NOMO-1 treated with DMSO at 0.1 percent for 48 hours (cell line): ENCODE measurements around the gene VGLL4.
"Not testable (repeated sequence)": the region's sequence is repeated elsewhere in the genome, so short reads cannot be mapped to it uniquely, and the experiment has no call there.

ENCODE experiments used
- DNase-seq: peaks from one replicate; lab custom pipeline; 2025; ENCODE audit not compliant: unreplicated experiment; lab: John Stamatoyannopoulos, UW

Gene VGLL4, protein sequence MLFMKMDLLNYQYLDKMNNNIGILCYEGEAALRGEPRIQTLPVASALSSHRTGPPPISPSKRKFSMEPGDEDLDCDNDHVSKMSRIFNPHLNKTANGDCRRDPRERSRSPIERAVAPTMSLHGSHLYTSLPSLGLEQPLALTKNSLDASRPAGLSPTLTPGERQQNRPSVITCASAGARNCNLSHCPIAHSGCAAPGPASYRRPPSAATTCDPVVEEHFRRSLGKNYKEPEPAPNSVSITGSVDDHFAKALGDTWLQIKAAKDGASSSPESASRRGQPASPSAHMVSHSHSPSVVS

GRCh38 chr3:11643605-11644087 is at the start of gene VGLL4:
VGLL4 (minus strand) TSS chr3:11643915; CDS start chr3:11643518, 397 bp downstream.
- peak; percentile 75 for DNase-seq

GRCh38 chr3:11692532-11692813 is 48.8 kb upstream of the VGLL4 start:
- no peak for DNase-seq

DNA sequence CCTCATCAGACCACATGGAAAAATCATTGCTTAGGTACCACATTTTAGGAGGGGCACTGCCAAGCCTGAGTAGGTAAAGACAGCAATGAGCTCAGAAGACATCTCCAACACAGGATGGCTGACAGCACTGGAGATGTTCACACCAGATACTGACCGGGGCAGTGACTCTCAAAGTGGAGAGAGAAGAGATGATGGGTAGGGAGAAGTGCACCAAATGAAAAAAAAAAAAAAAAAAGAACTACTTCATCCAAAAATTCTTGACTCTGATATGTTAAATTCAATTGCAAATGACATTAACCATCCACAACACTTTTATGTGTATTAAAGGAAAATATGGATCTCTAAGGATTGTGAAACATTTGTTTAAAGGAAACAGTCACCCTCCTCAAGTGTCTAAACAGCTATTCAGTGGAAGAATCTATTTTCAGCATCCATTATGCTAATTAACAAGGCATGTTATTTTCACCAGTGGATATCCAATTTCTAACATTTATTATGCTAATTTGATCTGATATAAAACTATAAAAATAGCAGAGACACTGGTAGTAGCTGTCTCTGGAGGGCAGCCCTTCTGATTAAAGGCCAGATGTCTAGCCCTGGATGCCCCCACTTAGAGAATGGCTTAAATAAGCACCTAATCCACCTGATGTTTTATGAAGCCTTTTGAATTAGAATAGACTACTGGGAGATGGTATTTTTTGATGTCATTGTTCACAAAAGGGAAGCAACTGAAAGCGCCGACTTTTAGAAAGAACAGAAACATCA is 48.2 kb upstream of the VGLL4 start:
- no peak for DNase-seq

- no peak for DNase-seq
Measured at GRCh38 chr3:11690863-11691766, 47.4 kb upstream of the VGLL4 start.

DNA sequence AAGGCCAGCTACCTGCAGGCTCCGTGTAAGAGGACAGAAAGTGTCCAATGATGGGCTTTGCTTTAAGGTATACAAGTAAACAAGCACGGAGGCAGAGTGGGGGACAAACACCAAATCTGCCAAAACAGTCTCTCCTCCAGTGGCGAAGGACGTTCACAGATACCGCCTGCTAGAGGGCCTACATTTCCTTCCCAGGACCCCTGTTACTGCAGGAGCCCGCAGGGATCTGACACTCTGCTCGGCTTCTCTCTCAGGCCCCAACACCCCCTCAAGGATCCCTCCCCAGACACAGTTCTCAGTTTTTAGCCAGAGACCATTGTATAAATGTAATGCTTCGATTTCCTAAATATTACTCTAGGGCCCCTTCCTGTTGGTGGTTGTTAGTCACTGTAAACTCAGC is 46.0 kb upstream of the VGLL4 start:
- no peak for DNase-seq

DNA sequence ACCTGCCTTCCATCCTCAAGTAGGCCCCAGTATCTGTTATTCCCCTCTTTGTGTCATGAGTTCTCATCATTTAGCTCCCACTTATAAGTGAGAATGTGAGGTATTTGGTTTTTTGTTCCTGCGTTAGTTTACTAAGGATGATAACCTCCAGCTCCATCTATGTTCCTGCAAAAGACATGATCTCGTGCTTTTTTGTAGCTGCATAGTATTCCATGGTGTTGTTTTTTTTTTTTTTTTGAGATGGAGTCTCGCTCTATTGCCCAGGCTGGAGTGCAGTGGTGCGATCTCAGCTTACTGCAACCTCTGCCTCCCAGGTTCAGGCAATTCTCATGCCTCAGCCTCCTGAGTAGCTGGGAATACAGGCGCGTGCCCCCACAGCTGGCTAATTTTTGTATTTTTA is 41.3 kb upstream of the VGLL4 start:
- not testable (repeated sequence) for DNase-seq

DNA sequence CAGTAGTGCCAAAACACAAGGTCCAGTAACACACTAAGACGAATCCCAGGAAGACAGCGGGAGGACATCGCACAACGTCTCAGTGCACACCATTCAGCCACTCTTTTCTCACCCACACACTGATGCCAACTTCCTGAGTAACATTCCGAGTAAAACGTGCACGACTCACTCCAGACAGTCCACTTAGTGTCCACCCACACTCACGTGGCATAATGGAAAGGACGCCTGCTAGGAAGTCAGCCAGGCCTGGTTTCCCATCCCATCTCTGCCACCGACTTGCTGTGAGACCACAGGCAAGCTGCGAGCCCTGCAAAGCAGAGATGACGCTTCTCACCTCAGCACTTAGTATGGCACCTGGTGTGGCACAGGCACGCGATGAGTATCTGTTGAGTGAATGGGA is 36.8 kb upstream of the VGLL4 start:
- no peak for DNase-seq

DNA sequence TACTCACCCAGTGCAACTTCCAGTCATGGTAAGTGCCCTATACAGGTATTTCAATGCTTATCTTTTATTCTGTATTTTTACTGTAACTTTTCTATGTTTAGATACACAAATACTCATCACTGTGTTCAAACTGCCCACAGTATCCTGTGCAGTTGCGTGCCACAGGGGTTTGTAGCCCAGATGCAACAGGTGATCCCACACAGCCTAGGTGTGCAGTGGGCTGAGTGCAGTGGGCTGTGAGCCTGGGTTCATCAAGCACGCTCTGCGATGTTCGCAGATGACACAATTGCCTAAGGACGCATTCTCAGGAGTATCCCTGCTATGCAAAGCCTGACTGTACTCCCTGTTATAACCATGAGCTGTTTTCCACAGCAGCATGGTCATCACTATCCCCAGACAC is 36.2 kb upstream of the VGLL4 start:
- no peak for DNase-seq

DNA sequence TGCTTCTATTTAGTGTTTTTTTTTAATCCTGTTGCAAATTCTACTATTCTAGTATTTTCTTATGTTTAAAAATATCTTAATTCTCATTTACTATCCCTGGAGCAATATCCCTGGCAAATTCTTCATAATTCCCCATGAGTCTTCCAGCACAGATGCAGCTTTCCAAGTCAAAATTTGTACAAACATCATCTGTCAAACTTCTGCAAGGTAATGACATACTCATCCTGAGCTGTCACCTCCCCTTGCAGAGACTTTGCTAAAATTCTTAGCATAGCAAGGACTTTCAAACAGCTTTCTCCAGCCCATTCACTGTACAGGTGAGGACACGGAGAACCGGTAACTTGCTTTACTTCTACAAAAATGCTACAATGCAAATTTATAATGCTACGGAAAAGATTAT is 28.6 kb upstream of the VGLL4 start:
- no peak for DNase-seq

DNA sequence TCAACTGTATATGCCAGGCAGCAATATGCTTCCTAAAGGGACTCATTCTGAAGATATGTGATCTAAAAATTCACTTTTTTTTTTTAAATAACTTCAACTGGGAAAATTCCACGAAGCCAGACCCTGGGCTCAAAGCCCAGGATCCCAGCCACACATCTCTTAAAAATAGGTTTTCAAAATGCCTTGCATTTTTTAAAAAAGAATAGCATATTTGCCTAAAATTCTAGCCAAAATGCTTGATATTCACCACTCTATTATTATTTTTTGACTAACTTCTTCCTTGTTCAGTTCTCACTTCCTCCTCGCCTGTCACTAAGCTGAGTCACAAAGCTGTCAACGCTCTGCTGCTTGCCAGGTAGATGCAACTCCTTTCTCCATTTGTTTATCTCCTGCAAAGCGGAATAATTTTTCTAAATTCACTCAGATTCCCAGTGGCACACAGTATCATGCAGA is 28.0 kb upstream of the VGLL4 start:
- peak; percentile 69 for DNase-seq

DNA sequence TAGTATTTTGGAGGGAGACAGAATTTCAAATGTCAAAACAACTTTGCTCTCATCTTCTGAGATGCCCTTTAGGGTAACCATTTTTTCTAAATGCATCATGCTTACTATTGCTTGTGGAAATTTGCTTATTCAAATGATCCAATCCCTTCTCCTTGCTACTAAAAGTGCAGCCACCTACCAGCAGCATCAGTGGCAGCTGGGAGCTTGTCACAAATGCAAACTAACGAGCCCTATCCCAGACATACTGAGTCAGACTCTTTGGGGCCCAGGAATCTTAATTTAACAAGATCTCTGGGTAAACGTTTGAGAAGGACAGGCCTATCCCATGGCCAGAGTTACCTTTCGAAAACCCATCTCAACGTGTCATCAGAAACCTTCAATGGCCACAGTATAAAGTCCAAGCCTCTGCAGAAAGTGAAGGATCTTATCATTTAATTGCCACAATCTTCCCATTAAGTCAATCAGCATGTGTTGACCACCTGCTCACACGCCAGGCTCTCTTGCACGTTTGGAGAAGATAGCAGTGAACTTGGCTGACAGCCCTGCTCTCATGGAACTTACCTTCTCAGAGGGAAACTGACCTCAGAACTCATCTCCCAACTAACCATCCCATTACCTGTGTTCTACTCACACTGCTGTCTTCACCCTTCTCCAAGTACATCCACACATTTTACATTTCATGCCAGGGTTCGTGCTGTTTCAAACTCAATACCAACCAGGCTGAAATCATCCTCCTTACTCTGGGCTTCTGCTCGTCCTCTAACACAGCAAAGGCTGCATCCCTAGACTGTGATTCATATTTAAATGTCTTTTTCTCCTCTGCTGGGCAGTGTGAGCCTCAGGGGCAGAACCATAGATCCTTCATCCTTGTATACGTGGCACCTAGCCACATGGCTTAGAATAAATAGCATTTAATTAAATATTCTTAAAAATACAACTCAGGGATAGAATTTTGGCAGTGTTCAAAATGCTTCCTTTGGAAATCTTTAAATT is 24.8 kb upstream of the VGLL4 start:
- DNase-seq, result no peak

DNA sequence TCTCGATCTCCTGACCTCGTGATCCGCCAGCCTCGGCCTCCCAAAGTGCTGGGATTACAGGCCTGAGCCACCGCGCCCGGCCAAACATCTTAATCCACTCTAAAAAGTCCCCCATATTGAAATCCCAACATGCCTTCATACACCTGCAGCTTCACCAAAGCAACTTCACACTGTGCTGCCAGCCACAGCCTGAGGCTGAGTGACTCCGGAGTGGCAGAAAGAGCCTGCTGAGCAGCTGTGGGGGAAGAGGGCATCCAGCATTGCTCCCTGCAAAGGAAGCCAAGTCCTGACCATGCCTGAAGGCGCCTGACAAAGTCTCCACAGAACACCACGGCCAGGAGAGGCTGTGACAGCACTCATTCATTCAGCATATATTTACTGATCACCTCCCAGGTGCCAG is 21.6 kb upstream of the VGLL4 start:
- DNase-seq, result no peak

DNA sequence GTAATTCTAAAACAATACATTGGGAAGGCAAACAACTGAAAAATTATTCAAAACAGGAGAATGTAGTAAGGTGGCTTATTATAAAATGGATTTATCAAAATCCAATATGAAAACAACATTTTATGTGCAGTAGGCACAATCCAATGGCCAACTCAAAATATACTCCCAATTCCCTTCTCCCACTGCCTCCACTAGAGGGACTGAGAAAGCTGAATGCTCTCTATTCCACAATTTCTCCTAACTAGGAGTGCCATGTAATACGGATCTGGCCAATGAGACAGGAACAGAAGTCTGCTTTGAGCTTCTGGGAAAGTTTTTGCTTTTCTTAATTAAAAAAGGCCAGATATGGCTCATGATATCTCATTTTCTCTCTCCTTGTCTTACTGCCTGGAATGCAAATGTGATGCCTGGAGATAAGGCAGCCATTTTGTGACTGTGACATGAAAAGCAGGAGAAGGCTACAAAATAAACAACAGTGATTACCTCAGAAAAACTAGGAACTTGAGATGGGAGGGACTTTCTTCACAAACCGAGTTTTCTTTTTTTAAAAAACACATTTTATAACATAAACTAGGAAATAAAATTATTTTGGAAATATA is 18.8 kb upstream of the VGLL4 start:
- no peak for DNase-seq

- DNase-seq, result peak; percentile 26
Measured at GRCh38 chr3:11661827-11662226, 18.1 kb upstream of the VGLL4 start.

DNA sequence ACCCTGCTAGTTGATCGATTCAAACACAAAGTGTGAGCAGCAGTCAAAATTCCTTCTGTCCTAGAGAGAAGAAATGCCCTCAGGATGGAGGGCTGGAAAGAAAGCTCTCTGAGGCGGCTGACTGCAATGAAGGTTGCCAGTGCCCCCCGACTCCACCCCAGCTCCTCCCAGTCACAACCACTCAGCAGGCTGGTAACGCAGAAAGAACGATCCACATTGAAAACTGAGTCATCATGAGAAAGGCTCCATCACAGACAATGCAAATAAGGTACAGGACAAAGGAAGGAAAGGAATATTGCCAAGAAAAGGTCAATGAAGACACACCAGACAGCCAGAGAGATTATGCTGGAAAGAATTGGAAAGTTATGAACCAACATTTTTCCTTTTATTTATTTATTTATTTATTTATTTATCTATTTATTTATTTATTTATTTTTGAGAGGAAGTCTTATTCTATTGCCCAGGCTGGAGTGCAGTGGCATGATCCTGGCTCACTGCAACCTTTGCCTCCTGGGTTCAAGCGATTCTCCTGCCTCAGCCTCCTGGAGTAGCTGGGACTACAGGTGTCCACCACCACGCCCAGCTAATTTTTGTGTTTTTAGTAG is 17.4 kb upstream of the VGLL4 start:
- no peak for DNase-seq

- DNase-seq, result no peak
Measured at GRCh38 chr3:11660242-11660641, 16.5 kb upstream of the VGLL4 start.

GRCh38 chr3:11658180-11658579 is 14.5 kb upstream of the VGLL4 start:
- DNase-seq, result no peak

- DNase-seq, result no peak
Measured at GRCh38 chr3:11655196-11655928, 11.6 kb upstream of the VGLL4 start.

- DNase-seq, result no peak
Measured at GRCh38 chr3:11654166-11654565, 10.5 kb upstream of the VGLL4 start.
